Stimulated activated naive CD4-positive, alpha-beta T cell treated with Interleukin-2 at 50 U/mL for 16 hours (primary cell): ENCODE data around the gene LMNA.

Experiments used
- DNase-seq: peaks from one replicate; lab custom pipeline; 2025; lab: John Stamatoyannopoulos, UW

The LMNA gene

DNA sequence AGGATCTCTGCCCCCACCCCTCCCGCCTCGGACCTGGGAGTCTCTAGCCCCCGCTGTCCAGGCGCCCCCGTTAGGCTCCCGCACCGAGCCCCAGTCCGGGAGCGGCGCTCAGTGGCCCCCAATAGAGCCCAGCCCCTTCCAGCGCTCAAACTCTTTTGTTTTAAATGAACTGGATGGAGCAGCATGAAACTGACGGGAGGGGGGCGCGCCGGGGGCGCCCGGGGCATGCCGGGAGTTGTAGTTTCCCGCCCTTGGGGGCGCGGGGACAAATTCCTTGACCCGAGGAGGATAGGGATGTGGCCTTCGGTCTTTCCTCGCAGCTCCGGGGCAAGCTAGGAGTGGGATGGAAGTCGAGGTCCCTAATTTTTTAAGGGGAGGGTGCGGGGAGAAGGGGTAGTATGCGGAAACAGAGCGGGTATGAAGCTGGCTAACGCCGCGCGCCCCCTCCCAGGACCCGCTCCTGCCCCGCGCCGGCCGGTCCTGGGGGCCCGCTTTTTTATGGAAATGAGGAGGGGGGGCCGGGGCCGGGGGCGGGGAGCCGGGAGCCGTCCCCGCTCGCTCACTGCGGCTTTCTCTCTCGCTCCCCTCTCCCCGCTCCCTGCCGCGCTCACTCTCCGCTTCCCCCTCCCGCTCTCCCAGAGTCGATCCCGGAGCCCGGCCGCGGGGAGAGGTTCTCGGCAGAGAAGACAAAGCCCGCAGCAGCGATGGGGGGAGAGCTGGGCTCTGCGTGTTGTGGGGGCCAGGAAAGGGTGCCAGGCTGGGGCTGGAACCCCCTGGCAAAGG lies 32.0 kb upstream of the LMNA start, which contains the start of gene MEX3A:
Gene MEX3A (minus strand): TSS at position 157 of the 783 bp plus-strand sequence. CDS start 467 bp downstream, outside the sequence.
- DNase-seq = peak; percentile 42

DNA sequence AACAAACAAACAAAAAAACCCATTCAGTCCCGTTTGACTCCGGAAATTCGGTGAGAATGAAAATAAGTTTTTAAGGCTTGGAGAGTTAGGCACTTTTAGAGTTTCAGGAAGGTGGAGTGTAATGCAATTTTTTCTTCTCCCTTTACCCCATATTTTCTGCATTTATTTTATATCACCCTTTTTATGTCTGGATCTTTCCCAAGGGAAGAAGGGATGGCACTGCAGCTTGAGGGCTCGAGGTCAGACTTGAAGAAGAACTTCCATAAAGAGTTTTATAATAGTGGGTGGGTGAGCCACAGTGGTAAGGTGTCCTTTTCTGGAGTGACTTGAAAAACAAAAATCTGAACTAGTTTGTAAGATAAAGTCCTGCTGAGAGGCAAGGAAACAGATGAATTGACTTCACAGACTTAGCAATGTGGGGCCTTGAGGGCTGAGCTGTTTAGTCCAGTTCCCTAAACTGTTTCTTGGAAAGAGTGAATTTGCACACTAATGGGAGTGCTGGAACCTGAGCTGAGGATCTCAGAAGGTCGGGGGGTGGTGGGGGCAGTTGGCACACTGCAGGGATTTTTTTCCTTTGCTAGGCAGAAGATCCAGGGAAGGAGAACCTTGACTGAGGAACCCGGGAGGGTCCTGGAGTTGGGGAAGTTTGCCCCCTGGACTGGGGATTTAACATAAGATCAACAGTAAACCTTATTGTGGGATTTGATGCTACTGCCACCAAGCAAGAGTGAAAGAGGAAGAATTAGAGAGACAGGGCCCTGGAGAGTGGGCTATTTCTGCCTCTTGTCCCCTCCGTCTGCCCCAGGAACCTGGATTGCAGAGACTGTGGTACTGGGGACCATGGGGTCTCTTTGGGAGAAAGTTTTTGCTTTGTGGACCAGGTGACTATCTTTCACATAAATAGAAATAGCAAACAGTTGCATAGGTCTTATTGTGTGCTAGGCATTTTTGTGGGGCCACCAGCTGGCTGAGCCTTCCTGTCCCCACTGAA lies 30.4 kb upstream of the LMNA start:
- DNase-seq = no peak

DNA sequence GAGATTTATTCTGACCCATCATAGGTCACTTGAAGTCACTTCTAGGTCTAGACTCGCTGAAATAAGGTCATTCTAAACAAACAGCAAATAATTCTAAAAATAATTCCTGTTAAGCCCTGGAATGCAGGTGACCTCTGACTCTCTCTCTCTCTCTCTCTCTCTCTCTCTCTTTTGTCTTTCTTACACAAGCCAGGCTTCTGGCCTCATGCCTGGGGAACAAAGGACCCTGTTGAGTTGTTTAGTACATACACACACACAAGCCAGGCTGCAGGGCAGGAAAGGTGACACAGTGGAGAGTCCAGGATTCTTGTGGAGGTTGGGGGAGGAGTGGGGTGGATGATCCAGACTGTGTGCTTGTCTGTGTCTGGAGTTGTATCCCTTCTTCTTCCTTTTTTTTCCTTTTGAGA lies 28.3 kb upstream of the LMNA start:
- no peak for DNase-seq

DNA sequence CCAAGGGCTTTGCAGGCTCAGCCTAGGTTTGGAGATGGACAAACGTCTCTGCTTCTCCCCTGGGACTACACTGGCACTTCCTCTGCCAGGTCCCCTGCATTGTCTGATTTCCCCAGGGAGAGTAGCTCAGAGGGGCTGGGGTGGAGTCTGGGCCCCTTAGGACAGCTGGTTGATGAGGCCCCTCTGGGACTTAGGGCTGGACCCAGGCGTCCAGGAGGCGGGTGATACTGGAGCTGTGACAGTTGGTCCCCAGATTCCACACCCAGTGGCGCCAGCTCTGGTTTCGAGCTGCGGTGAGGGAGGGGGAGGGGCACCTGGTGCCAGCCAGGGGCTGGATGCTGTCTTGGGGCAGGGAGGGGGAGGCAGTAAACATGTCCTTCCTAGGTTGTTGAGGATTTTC lies 24.8 kb upstream of the LMNA start:
- DNase-seq = no peak

DNA sequence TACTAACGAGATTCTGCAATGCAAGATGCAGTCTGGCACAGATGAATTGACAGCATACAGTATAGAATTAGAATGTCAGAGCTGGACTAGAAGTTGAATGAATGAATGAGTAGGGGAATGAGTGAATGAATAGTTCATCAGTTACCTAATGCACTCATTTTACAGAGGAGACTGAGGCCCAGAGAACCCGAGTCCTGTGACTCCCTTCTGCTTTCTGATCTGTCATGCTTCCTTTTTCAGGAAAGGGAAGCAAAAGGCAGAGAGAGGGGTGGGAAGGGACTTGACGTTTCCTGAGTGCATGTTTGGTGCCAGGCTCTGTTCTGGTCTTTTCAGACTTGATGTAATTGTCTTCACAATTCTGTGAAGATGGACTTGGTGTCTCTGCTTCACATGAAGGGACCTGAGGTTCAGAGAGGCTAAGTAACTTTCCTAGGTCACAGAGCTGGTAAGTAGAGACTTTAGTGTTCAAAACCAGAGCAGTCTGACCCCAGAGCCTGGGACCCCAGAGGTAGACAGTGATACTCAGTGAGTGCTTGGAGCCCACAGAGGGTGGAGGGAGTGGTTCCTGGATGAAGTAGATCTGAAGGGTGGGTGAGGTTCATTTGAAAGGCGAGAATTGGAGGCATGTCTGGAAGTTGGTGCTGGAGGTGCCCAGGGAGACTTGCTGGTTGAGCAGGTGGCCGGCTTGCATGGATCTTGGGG lies 24.2 kb upstream of the LMNA start:
- no peak for DNase-seq

DNA sequence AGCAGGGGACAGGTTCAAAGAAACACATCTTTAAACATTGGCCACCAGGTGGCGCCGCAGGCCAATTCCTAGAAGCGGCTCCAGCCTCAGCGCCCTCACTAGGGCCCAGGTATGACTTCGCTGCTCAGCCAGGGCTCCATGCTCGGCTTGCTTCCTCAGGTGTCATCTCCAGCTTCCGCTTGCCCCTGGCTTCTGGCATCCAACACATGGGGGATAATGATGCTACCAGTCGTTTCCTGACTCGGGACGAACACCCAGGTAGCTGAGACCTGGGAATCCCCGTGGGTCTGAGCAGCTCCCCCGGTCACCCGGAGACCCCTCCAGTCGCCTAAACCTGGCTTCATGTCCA lies 23.7 kb upstream of the LMNA start:
- DNase-seq = peak; percentile 84

DNA sequence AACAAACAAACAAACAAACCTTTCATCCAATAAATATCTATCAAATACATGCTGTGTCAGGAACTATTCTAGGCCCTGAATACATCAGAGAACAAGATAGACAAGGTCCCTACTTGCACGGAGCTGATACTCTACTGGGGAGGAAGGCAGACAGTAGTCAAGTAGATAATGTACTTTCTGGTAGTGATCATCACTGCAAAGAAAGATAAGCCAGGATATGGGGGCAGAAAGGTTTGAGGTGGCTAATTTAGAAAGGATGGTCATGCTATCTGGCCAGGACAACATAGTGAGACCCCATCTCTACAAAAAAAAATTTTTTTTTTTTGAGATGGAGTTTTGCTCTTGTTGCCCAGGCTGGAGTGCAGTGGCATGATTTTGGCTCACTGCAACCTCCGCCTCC lies 22.9 kb upstream of the LMNA start:
- DNase-seq = no peak

DNA sequence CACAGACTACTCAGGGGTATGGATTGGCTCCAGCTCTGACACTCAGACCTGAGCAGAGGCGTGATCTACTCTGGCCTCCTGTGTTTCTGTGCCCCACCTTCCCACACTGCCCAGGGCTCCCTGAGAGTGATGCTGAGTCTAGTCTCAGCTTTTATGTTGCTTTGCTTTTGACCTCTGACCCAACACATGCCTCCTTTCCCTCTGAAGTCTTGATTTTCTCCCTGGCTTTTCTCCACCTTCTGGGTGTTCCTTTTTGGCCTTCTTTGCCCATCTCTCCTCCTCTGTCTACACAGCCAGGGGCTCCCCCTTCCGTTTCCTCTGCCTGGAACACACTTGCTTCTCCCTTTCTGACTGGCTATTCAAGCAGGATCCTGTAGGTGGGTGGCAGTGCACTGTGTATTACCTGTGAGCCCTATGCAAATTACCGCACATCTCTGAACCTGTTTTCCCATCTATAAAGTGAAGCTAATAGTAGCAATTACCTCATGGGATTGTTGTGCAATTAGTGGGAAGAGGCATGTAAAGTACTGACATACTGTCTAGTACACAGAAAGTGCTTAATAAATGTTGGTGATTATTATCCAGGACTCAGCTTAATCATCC lies 18.5 kb upstream of the LMNA start:
- DNase-seq = no peak

DNA sequence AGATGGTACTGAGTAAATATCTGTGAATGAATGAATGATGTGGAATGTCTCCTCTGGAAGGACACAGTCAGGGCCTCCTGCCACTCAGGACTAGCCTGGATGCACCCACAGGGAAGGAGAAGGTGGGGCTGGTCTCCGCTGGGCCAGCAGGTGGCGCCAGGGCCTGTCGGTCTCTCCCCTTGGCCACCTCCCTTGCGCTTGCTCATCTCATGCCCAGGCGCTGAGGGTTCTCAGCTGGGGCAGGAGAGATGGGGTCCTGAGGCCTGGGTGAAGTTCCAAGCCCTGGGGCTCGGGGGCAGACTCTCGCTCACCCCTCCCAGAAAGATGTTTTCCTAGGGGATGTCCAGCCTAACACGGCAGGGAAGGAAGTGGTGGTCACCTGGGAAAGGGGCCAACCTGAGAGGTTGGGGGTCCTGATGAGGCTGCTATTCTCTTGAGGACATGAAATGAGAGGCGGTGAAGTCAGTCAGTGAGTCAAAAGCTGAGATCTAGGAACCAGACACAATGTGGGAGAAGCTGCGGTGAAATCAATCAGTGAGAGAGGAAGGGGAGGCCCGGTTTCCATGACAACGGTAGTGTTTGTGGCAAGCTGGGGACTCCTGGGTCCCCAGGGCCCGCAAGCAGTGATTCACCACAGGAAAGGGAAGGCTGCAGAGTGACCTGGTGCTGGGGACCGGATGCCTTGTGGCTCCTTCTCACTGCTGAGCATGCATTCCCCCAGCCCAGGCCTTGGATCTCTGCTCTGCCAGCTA lies 17.7 kb upstream of the LMNA start:
- DNase-seq = peak; percentile 93

DNA sequence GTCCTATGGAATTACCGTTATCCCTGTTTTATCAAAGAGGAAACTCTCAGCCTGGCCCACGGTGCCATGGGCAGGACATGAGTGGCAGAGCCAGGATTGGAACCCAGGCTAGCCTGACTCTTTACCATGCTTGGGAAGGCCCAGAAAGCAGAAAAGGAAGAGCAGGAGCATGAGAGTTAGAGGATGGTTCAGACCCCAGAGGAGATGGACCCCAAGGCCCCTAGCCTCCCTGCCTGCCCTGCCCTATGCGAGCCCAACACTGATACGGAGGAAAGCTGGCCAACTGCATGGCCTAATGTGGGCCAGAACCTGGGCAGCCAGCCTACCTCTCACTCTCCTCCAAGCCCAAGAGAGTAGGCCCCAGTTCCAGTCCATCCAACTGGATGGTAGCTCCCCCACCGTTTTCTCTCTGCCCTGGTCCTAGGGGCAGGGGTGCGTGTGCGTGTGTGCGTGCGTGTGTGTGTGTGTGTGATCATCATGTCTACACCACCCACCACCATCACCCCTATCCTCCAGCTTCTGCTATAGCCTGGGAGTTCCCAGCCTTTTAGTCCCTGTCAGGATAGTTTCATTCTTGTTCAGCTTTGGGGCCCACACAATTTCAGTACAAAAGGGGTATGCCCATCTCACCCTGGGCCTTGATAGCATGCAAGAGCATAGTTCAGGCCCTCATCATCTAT lies 16.9 kb upstream of the LMNA start:
- DNase-seq = peak; percentile 69

DNA sequence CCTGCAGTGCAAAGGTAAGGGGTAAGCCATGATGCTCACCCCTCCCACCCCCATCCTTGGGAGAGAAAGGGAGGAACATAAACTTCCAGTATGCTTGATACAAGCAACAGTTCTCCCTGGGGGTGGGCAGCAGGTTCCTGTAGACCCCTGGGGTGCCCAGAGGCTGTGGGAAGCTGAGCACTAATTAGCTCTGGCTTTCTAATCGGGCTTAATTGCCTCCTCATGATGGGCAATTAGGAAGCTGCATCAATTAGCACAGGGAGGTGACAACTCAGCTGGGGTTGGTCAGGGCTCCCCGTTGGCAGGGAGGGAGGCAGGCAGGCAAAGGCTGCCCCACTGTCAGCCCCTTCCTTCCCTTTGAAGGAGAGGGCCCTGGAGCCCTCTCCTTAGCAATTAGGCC lies 15.7 kb upstream of the LMNA start:
- no peak for DNase-seq

DNA sequence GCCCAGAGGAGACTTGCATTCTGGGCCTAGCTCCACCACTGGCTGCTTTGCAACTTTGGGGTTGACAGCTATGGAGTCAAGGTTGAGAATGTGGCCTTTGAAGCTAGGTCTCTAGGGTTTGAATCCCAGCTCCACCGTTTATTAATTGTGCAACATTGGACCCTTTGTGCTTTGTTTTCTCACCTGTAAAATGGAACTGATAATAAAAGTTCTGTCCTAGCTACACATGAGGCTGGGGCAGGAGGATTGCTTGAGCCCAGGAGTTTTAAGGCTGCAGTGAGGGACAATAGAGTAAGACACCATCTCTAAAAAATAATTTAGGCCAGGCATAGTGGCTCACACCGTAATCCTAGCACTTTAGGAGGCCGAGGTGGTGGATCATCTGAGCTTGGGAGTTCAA lies 15.2 kb upstream of the LMNA start:
- DNase-seq = no peak

DNA sequence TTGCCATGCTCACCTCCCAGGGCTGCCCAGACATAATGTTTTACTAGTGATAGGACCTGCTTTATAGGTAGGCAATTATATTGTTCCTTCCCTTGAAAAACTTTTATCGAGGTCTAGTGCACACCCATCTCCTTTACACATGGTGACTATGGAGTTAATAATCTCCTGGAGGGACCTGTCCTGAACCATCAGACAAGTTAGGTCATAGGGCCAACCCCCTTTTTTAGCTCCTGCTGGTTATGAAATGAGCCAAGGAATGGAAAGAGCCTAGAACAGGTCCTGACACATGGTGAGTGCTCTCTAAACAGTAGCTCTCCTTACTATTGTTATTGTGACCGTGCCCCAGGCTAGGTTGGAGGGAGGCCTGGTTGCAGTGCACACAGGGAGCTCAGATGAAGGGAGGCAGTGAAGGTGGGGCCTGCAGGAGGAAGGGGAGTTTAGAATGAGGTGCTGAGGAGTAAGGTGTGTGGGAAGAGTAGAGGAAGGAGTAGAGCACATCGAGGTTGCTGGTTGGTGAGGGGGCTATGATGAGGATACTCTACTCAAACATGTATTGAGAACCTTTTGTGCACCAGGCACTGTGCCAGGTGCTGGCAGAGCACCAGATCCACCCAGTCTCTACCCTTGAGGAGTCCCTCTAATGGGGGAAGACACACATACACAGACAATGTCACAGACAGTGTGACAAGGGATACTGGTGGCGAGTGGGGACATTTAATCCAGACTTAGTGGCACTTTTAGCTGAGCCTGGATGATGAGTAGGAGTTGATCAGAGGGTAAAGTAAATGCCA lies 14.1 kb upstream of the LMNA start:
- no peak for DNase-seq

DNA sequence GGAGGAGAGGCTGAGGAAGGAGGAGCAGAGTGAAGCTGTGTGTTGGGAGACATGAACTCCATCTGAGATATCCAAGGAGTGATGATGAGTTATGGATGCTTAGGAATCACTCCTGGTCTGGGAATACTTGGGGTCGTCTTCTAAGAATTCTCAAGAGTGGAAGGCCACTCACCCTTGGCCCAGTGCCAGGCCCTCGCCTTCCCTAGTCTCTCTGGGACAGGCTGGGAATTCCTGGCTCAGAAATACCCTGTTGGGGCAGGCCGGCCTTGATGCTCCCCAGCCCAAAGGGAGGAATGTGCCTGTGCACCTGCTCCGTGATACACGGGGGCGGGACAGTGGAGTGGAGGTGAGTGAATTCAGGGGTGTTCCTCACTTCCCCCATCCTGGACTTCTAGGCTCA lies 12.6 kb upstream of the LMNA start:
- no peak for DNase-seq

DNA sequence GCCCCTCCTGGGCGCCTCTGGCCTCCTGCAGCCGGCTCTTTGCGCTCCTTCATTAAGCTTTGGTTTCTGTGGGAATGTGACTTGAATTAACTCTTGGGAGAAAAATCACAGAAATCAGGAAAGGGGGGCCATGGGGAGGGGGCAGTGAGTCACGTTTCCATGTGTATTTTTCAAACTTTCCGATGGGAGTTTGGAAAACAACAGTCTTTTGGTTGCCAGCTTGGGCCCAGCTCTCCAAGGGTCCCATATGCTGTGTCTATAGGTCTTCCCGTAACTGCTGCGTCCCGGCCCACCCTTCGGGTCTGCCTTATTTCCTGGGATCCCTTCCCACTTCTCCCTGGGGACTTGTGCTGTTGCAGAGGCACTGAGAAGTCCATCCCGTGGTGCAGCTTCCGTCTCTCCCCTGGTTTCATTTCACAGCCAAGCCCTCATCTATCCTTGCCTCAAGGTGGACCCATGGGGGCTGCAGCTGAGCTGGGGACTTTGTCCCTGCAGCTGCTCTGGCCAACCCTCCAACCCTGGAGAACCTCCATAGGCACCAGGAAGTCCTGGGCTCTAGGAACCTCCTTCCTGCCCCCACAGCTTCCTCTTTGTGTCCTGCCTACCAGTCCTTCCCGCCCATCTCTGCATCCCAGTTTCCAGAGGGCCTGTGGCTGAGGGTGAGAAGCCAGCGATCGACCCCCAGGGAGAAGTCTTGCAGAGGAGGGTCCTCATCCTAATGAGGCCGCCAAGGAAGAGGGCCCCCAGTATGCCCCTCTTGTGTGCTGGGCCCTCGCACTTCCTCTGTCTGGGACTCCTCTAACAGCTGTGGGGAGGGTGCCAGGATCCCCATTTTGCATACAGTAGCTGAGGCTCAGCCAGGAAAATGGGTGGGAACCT lies 11.6 kb upstream of the LMNA start:
- DNase-seq = no peak

DNA sequence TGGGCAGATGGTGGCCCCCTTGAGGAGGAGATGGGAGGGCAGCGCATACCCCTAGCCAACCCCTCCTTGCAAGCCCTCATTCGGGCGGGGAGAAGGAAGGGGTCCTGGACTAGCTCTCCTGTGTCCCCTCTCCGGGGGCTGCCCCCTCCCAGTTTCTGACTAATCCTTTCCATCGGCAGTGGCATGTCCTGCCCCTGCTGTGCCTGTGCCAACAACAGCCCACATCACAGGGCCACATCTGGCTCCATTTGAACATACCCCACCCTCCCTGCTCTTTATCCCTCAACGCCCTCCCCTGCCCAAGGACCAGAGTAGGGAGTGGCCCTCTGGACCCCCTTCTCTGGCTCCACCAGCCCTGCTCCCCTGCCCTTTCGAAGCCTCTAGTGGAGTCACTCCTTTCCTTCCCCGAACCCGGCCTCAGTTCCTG lies 11.0 kb upstream of the LMNA start:
- peak; percentile 45 for DNase-seq

DNA sequence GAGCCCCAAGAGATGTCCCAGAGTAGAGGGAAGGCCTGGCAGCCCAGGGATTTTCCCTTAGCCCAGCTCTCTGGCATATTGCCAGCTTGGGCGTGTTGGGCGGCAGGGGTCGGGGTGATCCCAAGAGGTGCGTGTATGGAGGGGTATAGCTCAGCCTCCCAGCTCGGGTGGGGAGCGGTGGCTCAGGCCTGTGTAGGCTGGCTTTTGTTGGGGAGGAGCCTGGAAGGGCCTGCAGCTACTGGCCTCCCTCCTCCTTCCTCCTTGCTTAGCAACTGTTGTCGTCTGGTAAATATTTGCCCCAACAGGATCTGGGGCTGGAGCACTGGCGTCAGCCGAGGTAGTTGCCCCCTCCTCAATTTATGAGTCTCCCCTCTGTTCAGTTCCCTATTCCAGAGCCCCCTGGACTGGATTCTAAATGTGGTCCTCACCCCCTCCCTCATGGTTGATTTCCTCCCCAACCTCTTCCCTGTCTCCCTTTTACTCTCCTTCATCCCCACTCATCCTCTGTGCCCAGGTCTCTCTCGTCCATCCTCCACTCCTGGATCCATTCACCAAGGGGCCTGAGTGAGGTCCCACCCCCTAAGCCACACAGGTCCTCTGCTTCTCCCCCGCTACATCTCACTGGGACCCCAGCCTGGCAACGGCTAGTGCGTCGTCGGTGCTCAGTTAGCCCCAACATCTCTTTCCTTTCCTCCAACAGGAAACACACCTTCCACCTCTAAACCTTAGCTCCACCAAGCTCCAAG lies 10.3 kb upstream of the LMNA start:
- peak; percentile 62 for DNase-seq
